22Rv1 (cell line): Measurements from ENCODE around the gene MYH14.

Experiments
- H3K27ac ChIP-seq: fragments of 450-650 bp; 2 replicates; pipeline ENCODE4 v1.5.1; 2017
- ZFX ChIP-seq: fragments of 450-650 bp; IDR thresholded peaks from 2 replicates; pipeline ENCODE4 v1.6.1; 2017; ENCODE audit warnings: antibody characterized with exemption, borderline replicate concordance
- TF ChIP-seq, protein P1 (sequence below): fragments of 450-650 bp; IDR thresholded peaks from 2 replicates; pipeline ENCODE4 v1.5.1; 2017; ENCODE audit warnings: mild to moderate bottlenecking

Gene MYH14

DNA sequence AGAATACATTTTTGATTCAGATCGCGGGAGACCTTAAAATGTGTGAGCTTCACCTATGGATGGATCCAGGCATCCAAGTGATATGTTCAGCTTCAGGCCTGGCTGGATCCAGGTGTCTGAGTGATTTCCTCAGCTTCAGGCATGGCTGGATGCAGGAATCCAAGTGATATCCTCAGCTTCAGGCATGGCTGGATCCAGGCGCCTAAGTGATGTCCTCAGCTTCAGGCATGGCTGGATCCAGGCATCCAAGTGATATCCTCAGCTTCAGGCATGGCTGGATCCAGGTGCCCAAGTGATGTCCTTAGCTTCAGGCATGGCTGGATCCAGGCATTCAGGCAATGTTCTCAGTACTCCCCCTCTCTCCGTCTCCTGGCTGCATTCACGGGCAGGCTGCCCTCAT, 65.1 kb downstream of the MYH14 start:
- TF ChIP-seq ZFX, result no peak
- TF ChIP-seq, protein P1, sequence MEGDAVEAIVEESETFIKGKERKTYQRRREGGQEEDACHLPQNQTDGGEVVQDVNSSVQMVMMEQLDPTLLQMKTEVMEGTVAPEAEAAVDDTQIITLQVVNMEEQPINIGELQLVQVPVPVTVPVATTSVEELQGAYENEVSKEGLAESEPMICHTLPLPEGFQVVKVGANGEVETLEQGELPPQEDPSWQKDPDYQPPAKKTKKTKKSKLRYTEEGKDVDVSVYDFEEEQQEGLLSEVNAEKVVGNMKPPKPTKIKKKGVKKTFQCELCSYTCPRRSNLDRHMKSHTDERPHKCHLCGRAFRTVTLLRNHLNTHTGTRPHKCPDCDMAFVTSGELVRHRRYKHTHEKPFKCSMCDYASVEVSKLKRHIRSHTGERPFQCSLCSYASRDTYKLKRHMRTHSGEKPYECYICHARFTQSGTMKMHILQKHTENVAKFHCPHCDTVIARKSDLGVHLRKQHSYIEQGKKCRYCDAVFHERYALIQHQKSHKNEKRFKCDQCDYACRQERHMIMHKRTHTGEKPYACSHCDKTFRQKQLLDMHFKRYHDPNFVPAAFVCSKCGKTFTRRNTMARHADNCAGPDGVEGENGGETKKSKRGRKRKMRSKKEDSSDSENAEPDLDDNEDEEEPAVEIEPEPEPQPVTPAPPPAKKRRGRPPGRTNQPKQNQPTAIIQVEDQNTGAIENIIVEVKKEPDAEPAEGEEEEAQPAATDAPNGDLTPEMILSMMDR, result no peak
- no peak overlapping the region for H3K27ac ChIP-seq

DNA sequence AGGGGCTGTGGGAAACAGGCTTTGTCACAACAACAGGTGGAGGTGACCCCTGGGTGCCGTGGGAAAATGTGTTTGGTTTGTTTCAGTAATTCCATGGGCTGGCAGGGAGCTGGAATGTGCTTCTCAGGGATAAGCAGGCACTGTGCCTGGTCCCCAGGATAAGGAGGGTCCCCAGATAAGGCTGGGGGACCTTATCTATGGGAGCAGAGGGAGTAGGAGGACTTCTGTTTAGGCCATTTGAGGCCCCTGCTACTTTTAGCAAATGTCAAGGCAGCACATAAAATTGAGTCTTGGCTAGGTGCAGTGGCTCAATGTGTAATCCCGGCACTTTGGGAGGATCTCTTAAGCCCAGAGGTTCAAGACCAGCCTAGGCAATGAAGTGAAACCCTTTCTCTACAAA, 66.2 kb downstream of the MYH14 start:
- no peak for TF ChIP-seq ZFX
- TF ChIP-seq, protein P1, result no peak
- H3K27ac ChIP-seq, result no peak overlapping the region

DNA sequence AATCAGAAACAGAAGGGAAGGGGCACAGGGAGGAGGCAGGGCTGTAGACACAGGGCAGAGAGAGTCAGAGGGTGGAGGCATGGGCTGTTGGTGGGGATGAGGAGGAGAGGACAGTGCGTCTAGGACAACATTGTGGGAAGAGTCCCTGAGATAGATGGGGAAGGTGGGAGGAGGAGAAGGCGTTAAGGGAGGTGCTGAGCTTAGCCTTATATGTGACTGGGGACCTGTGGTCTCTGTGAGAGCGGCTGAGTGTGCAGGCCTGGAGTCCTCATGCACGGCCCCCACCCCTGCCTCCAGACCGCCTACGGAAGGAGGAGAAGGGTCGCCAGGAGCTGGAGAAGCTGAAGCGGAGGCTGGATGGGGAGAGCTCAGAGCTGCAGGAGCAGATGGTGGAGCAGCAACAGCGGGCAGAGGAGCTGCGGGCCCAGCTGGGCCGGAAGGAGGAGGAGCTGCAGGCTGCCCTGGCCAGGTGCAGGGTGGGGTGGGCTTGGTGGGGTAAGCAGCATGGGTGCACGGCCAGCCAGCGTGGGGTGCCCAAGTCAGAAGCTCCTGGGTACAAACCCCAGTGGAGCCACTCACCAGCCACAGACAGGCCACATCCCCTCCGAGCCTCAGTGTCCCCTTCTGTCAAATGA, 69.0 kb downstream of the MYH14 start:
- TF ChIP-seq ZFX, result no peak
- TF ChIP-seq, protein P1, result no peak
- no peak overlapping the region for H3K27ac ChIP-seq

DNA sequence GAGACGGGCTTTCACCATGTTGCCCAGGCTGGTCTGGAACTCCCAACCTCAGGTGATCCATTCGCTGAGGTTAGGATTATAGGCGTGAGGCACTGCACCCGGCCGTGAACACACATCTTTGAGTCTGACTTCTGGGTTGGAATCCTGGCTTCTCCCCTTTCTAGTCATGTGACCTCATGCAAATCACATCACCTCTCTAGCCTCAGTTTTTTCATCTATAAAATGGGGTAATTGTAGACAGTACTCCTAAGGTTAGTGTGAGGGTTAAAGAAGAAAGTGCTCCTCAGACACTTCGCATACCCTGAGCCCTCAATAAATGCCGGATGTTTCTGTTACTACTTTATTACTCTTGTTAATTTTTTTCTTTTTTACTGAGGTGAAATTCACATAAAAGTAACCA, 70.4 kb downstream of the MYH14 start:
- TF ChIP-seq, protein P1, result no peak
- TF ChIP-seq ZFX, result no peak
- H3K27ac ChIP-seq, result no peak overlapping the region

DNA sequence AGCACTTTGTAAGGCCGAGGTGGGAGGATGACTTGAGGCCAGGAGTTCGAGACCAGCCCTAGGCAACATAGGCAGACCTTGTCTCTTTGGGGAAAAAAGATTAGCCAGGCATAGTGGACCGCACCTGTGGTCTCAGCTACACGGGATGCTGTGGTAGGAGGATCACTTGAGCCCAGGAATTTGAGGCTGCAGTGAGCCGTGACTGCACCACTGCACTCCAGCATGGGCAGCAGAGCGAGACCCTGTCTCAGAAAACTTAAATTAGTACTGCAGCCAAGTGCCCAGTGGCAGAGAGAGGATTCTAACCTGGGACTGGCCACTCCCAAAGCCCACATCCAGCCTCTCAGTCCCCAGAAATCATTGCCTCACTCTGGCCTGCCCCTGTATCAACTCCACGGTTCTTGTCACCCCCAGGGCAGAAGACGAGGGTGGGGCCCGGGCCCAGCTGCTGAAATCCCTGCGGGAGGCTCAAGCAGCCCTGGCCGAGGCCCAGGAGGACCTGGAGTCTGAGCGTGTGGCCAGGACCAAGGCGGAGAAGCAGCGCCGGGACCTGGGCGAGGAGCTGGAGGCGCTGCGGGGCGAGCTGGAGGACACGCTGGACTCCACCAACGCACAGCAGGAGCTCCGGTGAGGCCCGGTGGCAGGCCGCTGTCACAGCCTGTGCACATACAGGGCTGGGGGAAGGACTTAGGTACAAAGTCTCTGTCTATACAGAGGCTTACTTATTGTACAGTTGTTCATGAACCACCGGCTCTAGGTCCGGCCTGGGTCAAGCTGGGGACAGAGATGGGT, 72.4 kb downstream of the MYH14 start:
- H3K27ac ChIP-seq, result no peak overlapping the region
- TF ChIP-seq ZFX, result no peak
- TF ChIP-seq, protein P1, result no peak

DNA sequence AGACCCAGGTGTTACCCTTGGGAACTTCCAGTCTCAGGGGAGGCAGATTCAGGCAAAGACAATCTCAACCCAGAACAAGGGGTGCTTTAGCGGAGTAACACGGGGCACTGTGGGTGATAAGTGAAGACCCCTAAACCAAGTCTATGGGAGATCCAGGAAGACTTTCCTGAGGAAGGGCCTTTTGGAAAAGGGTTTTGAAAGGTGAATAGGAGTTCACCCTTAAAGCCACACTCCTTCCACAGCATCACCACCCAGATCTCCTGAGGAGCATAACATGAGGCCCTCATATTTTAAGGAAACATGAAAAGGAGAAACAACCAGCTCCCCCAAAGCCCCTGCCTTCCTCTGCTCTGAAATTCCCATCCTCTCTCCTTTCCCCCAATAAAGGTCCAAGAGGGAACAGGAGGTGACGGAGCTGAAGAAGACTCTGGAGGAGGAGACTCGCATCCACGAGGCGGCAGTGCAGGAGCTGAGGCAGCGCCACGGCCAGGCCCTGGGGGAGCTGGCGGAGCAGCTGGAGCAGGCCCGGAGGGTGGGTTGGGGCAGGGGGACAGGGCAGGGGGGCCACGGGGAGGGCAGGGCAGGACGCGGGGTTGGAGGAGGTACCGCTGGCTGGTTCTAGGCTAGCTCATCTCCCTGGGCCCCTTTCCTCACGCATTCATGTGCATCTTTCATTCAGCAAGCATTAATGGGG, 73.1 kb downstream of the MYH14 start:
- H3K27ac ChIP-seq, result no peak overlapping the region
- TF ChIP-seq ZFX, result no peak
- TF ChIP-seq, protein P1, result no peak
